Esophagus muscularis mucosa (tissue), 4 donors: ENCODE results near the gene NTM. TPM values are rescaled to one million over a fixed set of nuclear protein-coding genes. Genes with fewer than 3 reads are reported as not detected.

Source experiments
- DNase-seq: peaks from one replicate; pipeline ENCODE4 v3.0.0-alpha.2; 2017; ENCODE audit errors: extremely low spot score
- H3K27ac ChIP-seq, 4 donors: fragments of 200-600 bp; sonication (generic); replicated peaks in 1 of 4; 1 replicate in 3 of 4; 2 replicates in 1 of 4; pipeline ENCODE4 v1.5.1; 2016 to 2019; ENCODE audit warnings: mild to moderate bottlenecking in 1 of 4
- H3K27me3 ChIP-seq, 4 donors: fragments of 200-600 bp; sonication (generic); one replicate each; pipeline versions ENCODE4 v1.5.1 to v1.6.0; 2016 to 2019
- H3K36me3 ChIP-seq, 4 donors: fragments of 200-600 bp; sonication (generic); one replicate each; pipeline ENCODE4 v1.5.1; 2016 to 2019
- H3K4me1 ChIP-seq, 4 donors: fragments of 200-600 bp; sonication (generic); one replicate each; pipeline ENCODE4 v1.5.1; 2016 to 2019
- H3K4me3 ChIP-seq, 4 donors: fragments of 200-600 bp; sonication (generic); 1 replicate in 2 of 4; 2 replicates in 2 of 4; pipeline ENCODE4 v1.5.1; 2016 to 2019; ENCODE audit warnings: mild to moderate bottlenecking in 4 of 4, moderate library complexity in 1 of 4
- H3K9me3 ChIP-seq, 4 donors: fragments of 200-600 bp; sonication (generic); 1 replicate in 3 of 4; 2 replicates in 1 of 4; pipeline ENCODE4 v1.5.1; 2016 to 2019
- EP300 ChIP-seq: sonication (generic); formaldehyde crosslinking; IDR thresholded peaks from one replicate; pipeline ENCODE4 v1.6.1; 2017; ENCODE audit warnings: antibody characterized with exemption
- POLR2A ChIP-seq: fragments of 450-650 bp; IDR thresholded peaks from one replicate; pipeline ENCODE4 v1.6.1; 2017; ENCODE audit warnings: antibody characterized with exemption, moderate library complexity, mild to moderate bottlenecking, low read depth
- POLR2AphosphoS5 ChIP-seq, 2 donors: sonication (generic); formaldehyde crosslinking; IDR thresholded peaks; one replicate each; pipeline ENCODE4 v1.6.1; 2017; ENCODE audit warnings: antibody characterized with exemption in 2 of 2
- WGBS: methylation state at CpG from one replicate; pipeline ENCODE4 v1.1.5; 2018; 5-methylcytosine and 5-hydroxymethylcytosine counted together
- intact Hi-C: fragments of 100-400 bp; cut with DNase I; formaldehyde crosslinking; loops from one replicate; pipeline ENCODE4 v1.15.1; 2023
- total RNA-seq, 4 donors: library from RNA; depleted of rRNA; stranded (reverse); fragments of >200 nt; gene quantifications; one replicate each; pipeline versions ENCODE4 v1.1.0 to v1.2.1, GENCODE V29; 2016
- TF ChIP-seq, protein P1 (sequence below), 3 experiments: fragments of 200-600 bp in 2 of 3; fragments of 450-650 bp in 1 of 3; sonication (generic) in 2 of 3; IDR thresholded peaks; one replicate each; pipeline ENCODE4 v1.5.1; 2017 to 2019; ENCODE audit warnings: antibody characterized with exemption in 3 of 3, mild to moderate bottlenecking in 2 of 3, moderate library complexity in 1 of 3

NTM gene
- total RNA-seq, 4 donors from 2014 or later, result 5.6 to 25.3 (median 8.3) TPM

GRCh38 chr11:131829725-131830124 lies 459.3 kb downstream of the NTM start:
- intact Hi-C loops, result no loop called here
- WGBS, result 88% methylated on average over 1 of the region's 1 CpG
- no peak for TF ChIP-seq POLR2A
- TF ChIP-seq POLR2AphosphoS5 (IDR thresholded peaks at IDR 0.05), result no peak
- no peak for TF ChIP-seq EP300
- TF ChIP-seq, protein P1, sequence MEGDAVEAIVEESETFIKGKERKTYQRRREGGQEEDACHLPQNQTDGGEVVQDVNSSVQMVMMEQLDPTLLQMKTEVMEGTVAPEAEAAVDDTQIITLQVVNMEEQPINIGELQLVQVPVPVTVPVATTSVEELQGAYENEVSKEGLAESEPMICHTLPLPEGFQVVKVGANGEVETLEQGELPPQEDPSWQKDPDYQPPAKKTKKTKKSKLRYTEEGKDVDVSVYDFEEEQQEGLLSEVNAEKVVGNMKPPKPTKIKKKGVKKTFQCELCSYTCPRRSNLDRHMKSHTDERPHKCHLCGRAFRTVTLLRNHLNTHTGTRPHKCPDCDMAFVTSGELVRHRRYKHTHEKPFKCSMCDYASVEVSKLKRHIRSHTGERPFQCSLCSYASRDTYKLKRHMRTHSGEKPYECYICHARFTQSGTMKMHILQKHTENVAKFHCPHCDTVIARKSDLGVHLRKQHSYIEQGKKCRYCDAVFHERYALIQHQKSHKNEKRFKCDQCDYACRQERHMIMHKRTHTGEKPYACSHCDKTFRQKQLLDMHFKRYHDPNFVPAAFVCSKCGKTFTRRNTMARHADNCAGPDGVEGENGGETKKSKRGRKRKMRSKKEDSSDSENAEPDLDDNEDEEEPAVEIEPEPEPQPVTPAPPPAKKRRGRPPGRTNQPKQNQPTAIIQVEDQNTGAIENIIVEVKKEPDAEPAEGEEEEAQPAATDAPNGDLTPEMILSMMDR (IDR thresholded peaks at IDR 0.05), result no peak

GRCh38 chr11:131832079-131832478 lies 461.7 kb downstream of the NTM start:
- 58% methylated on average over 4 of the region's 4 CpGs for WGBS
- peaks cover 0 to 6% (median 0%) of the 10 kb centered on the region in 4 donors for H3K9me3 ChIP-seq
- intact Hi-C loops, result no loop called here
- TF ChIP-seq POLR2A (no peak), EP300 (no peak), POLR2AphosphoS5 (IDR thresholded peaks at IDR 0.05) (no peak)
- TF ChIP-seq, protein P1 (IDR thresholded peaks at IDR 0.05), result no peak
- H3K27ac ChIP-seq, result no peak overlapping the region
- no peaks in the 10 kb centered on the region for H3K4me1 ChIP-seq
- H3K4me3 ChIP-seq, result no peak overlapping the region
- no peak for DNase-seq
- no peaks in the 10 kb centered on the region for H3K36me3 ChIP-seq
- peaks cover 0 to 3% (median 0%) of the 10 kb centered on the region in 4 donors for H3K27me3 ChIP-seq

More at GRCh38 chr11:131829725-131830124, 459.3 kb downstream of the NTM start:
- H3K27ac ChIP-seq, result no peak overlapping the region
- H3K4me3 ChIP-seq, result no peak overlapping the region
- H3K4me1 ChIP-seq, result no peaks in the 10 kb centered on the region
- peaks cover 0 to 6% (median 0%) of the 10 kb centered on the region in 4 donors for H3K9me3 ChIP-seq
- no peaks in the 10 kb centered on the region for H3K36me3 ChIP-seq
- peaks cover 0 to 3% (median 0%) of the 10 kb centered on the region in 4 donors for H3K27me3 ChIP-seq
- DNase-seq, result no peak

DNA sequence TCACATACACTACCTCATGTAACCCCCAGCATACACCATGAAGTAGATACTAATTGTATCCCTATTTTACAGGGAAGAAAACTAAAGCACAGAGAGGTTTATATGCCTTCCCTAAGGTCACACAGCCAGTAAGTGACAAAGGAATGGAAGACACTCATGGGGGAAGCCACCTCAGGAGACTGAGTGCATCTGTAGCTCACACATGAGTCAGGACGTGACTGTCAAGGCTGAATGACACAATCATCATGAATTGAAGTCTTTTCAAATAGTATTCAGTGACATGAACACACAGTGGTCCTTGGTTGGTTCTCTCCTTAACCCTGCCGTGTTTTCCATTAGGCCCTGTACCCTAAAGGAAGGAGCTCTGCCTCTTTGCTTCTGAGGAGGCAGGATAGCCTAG lies 463.0 kb downstream of the NTM start:
- 76% methylated on average over 2 of the region's 2 CpGs for WGBS
- Histone ChIP-seq H3K9me3 (peaks cover 0 to 6% (median 0%) of the 10 kb centered on the region in 4 donors), H3K27me3 (peaks cover 0 to 3% (median 0%) of the 10 kb centered on the region in 4 donors), H3K27ac (no peak overlapping the region), H3K36me3 (no peaks in the 10 kb centered on the region), H3K4me3 (no peak overlapping the region), H3K4me1 (no peaks in the 10 kb centered on the region)
- intact Hi-C loops, result no loop called here
- DNase-seq, result no peak
- TF ChIP-seq EP300, result no peak
- no peak for TF ChIP-seq POLR2AphosphoS5 (IDR thresholded peaks at IDR 0.05)
- TF ChIP-seq, protein P1 (IDR thresholded peaks at IDR 0.05), result no peak
- no peak for TF ChIP-seq POLR2A

DNA sequence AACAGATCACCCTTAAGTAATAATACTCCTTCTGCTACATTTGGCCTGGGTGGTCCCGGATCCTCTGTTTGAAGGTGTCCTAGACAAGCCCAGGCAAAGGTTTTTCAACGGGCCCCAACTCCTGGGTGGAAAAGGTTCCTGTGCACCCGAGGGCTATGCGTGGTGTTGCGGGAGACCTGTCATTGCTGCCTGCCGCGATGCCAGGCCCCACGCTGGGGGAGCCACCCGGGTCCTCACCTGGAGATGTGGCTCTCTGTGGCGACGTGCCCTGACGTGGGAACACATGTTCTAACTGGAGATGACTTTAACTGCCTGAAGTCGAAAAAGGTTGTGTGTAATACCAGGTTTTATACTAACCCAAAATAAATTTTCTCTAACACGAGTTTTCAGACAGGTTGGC lies 467.1 kb downstream of the NTM start:
- Histone ChIP-seq H3K27me3 (no peaks in the 10 kb centered on the region), H3K4me3 (no peak overlapping the region), H3K9me3 (no peaks in the 10 kb centered on the region), H3K36me3 (no peaks in the 10 kb centered on the region), H3K27ac (no peak overlapping the region), H3K4me1 (no peaks in the 10 kb centered on the region)
- TF ChIP-seq EP300, result no peak
- no peak for TF ChIP-seq POLR2A
- TF ChIP-seq, protein P1 (IDR thresholded peaks at IDR 0.05), result no peak
- no peak for TF ChIP-seq POLR2AphosphoS5 (IDR thresholded peaks at IDR 0.05)
- no peak for DNase-seq
- 89% methylated on average over 14 of the region's 14 CpGs for WGBS
- intact Hi-C loops, result no loop called here

DNA sequence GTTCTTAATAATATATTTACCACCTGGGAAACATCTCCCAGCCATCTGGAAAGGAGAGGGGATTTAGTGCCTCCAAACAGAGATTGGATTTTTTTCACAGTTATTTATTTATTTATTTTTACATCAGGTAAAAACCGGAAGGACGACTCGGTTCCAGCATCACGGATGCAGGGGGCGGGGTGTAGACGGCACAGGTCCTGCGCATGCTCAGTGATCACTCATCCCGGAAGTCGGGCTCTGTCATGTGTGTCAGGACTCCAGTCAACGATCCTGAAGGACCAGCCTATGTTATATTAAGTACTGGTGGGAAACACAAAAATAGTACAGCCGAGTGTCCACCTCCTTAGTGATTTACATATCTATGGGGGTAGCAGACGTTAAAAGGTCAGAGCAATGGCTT lies 467.6 kb downstream of the NTM start:
- Histone ChIP-seq H3K27ac (no peak overlapping the region), H3K27me3 (no peaks in the 10 kb centered on the region), H3K9me3 (no peaks in the 10 kb centered on the region), H3K36me3 (no peaks in the 10 kb centered on the region), H3K4me3 (no peak overlapping the region), H3K4me1 (no peaks in the 10 kb centered on the region)
- intact Hi-C loops, result no loop called here
- 89% methylated on average over 12 of the region's 12 CpGs for WGBS
- DNase-seq, result no peak
- TF ChIP-seq POLR2AphosphoS5 (IDR thresholded peaks at IDR 0.05), result no peak
- TF ChIP-seq EP300, result no peak
- TF ChIP-seq, protein P1 (IDR thresholded peaks at IDR 0.05), result no peak
- TF ChIP-seq POLR2A, result no peak
